WTC11 (cell line): ENCODE measurements around the gene TSSC4. TPM values are rescaled to one million over a fixed set of nuclear protein-coding genes. Genes with fewer than 3 reads are reported as not detected.

ENCODE experiments used
- ATAC-seq: fragments of 200-7000 bp; cut with Tn5 transposase; 2 replicates; pipeline ENCODE4 v1.10.0; 2021; ENCODE audit warnings: mild to moderate bottlenecking, moderate library complexity
- CTCF ChIA-PET: fragments of 300-600 bp; sonication (Branson Sonifier 250); formaldehyde crosslinking; loops from one replicate; lab custom pipeline; 2021; ENCODE audit warnings: antibody characterized with exemption; lab: Charles Lee
- POLR2A ChIA-PET: fragments of 350-600 bp; sonication (Branson Sonifier 250); formaldehyde crosslinking; loops from one replicate; lab custom pipeline; 2021; ENCODE audit warnings: antibody characterized with exemption; lab: Charles Lee
- DNase-seq: peaks from one replicate; pipeline ENCODE4 v3.0.0; 2021; ENCODE audit warnings: low spot score
- H3K27ac Mint-ChIP-seq: 2 replicates; pipeline ENCODE4 v1.8.0; 2021; ENCODE audit warnings: mixed read lengths
- H3K27me3 Mint-ChIP-seq: 2 replicates; pipeline ENCODE4 v1.8.0; 2021; ENCODE audit warnings: low read depth, mild to moderate bottlenecking, moderate library complexity, mixed read lengths
- H3K36me3 Mint-ChIP-seq: 2 replicates; pipeline ENCODE4 v1.8.0; 2021; ENCODE audit warnings: mixed read lengths
- H3K4me1 Mint-ChIP-seq: 2 replicates; pipeline ENCODE4 v1.8.0; 2022; ENCODE audit warnings: mixed read lengths
- H3K4me3 Mint-ChIP-seq: 2 replicates; pipeline ENCODE4 v1.8.0; 2021; ENCODE audit warnings: mild to moderate bottlenecking, moderate library complexity, mixed read lengths
- H3K9me3 Mint-ChIP-seq: 2 replicates; pipeline ENCODE4 v1.8.0; 2021; ENCODE audit warnings: mixed read lengths
- CDX4 ChIP-seq: fragments of 250-450 bp; sonication (Bioruptor Pico); IDR thresholded peaks from 2 replicates; pipeline ENCODE4 v1.9.0; 2021; ENCODE audit warnings: moderate library complexity, mild to moderate bottlenecking, inconsistent platforms, borderline replicate concordance
- ETV6 ChIP-seq: sonication (generic); formaldehyde crosslinking; IDR thresholded peaks from 2 replicates; pipeline ENCODE4 v1.8.1; 2022; ENCODE audit warnings: mild to moderate bottlenecking, missing genetic modification reagents
- FOXJ3 ChIP-seq: sonication (generic); formaldehyde crosslinking; IDR thresholded peaks from 2 replicates; pipeline ENCODE4 v1.9.0; 2021; ENCODE audit warnings: missing genetic modification reagents, mild to moderate bottlenecking, borderline replicate concordance
- FOXP1 ChIP-seq: sonication (generic); formaldehyde crosslinking; IDR thresholded peaks from 2 replicates; pipeline ENCODE4 v1.8.0; 2022; ENCODE audit warnings: missing genetic modification reagents, mild to moderate bottlenecking, moderate library complexity, borderline replicate concordance
- NR3C1 ChIP-seq: sonication (generic); formaldehyde crosslinking; conservative IDR thresholded peaks from 2 replicates; pipeline ENCODE4 v1.8.1; 2023; ENCODE audit warnings: low read depth, mild to moderate bottlenecking, missing genetic modification reagents
- OVOL2 ChIP-seq: fragments of 250-450 bp; sonication (Bioruptor Pico); IDR thresholded peaks from 2 replicates; pipeline ENCODE4 v1.9.0; 2021; ENCODE audit warnings: mild to moderate bottlenecking, borderline replicate concordance
- RORB ChIP-seq: fragments of 250-450 bp; sonication (Bioruptor Pico); IDR thresholded peaks from 2 replicates; pipeline ENCODE4 v1.9.0; 2021; ENCODE audit warnings: mild to moderate bottlenecking
- ZMAT4 ChIP-seq: fragments of 250-450 bp; sonication (Bioruptor Pico); IDR thresholded peaks from 2 replicates; pipeline ENCODE4 v1.9.0; 2021; ENCODE audit warnings: mild to moderate bottlenecking
- ZNF138 ChIP-seq: sonication (generic); formaldehyde crosslinking; conservative IDR thresholded peaks from 2 replicates; pipeline ENCODE4 v1.8.1; 2022; ENCODE audit warnings: mild to moderate bottlenecking, moderate library complexity, missing genetic modification reagents
- ZNF219 ChIP-seq: sonication (generic); formaldehyde crosslinking; IDR thresholded peaks from 2 replicates; pipeline ENCODE4 v1.8.0; 2023; ENCODE audit warnings: missing genetic modification reagents, mild to moderate bottlenecking, borderline replicate concordance
- ZNF317 ChIP-seq: sonication (generic); formaldehyde crosslinking; IDR thresholded peaks from 2 replicates; pipeline ENCODE4 v1.8.1; 2023; ENCODE audit warnings: low read depth, mild to moderate bottlenecking, moderate library complexity, missing genetic modification reagents, borderline replicate concordance
- total RNA-seq: library from RNA; stranded (reverse); gene quantifications from 3 replicates; pipeline ENCODE4 v1.2.3, GENCODE V29; 2021
- TF ChIP-seq, protein P1 (sequence below): fragments of 250-450 bp; sonication (Bioruptor Pico); IDR thresholded peaks from 2 replicates; pipeline ENCODE4 v1.9.0; 2021; ENCODE audit warnings: mild to moderate bottlenecking, borderline replicate concordance
- TF ChIP-seq, protein P2 (sequence below): sonication (generic); formaldehyde crosslinking; IDR thresholded peaks from 2 replicates; pipeline ENCODE4 v1.8.1; 2023; ENCODE audit warnings: mild to moderate bottlenecking, missing genetic modification reagents, borderline replicate concordance
- TF ChIP-seq, protein P3 (sequence below): sonication (generic); formaldehyde crosslinking; IDR thresholded peaks from 2 replicates; pipeline ENCODE4 v1.8.0; 2023; ENCODE audit warnings: missing genetic modification reagents
- TF ChIP-seq, protein P4 (sequence below): sonication (generic); formaldehyde crosslinking; IDR thresholded peaks from 2 replicates; pipeline ENCODE4 v1.8.0; 2022; ENCODE audit warnings: mild to moderate bottlenecking, missing genetic modification reagents

Gene TSSC4
- total RNA-seq, 1 experiment from 2014 or later, result 41.4 TPM

DNA sequence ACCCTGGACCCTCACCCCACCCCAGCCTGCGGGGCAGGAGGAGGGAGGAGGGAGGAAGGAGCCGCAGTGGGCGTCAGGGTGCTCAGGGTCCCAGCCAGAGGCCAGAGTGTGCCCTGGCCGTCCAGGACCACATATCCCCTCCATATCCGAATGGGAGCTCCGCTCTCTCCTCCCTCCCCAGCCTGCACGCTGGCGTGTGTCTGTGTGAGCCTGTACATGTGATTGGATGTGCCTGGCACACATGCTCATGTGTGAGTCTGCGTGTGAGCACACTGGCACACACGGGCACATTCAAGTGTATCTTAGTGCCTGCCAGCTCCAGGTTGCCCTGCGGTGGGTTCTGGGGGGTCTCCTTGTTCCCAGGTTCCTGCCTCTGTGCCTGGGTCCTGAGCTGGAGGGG lies 8.1 kb downstream of the TSSC4 start (continued):
- TF ChIP-seq CDX4, result no peak
- TF ChIP-seq, protein P1, sequence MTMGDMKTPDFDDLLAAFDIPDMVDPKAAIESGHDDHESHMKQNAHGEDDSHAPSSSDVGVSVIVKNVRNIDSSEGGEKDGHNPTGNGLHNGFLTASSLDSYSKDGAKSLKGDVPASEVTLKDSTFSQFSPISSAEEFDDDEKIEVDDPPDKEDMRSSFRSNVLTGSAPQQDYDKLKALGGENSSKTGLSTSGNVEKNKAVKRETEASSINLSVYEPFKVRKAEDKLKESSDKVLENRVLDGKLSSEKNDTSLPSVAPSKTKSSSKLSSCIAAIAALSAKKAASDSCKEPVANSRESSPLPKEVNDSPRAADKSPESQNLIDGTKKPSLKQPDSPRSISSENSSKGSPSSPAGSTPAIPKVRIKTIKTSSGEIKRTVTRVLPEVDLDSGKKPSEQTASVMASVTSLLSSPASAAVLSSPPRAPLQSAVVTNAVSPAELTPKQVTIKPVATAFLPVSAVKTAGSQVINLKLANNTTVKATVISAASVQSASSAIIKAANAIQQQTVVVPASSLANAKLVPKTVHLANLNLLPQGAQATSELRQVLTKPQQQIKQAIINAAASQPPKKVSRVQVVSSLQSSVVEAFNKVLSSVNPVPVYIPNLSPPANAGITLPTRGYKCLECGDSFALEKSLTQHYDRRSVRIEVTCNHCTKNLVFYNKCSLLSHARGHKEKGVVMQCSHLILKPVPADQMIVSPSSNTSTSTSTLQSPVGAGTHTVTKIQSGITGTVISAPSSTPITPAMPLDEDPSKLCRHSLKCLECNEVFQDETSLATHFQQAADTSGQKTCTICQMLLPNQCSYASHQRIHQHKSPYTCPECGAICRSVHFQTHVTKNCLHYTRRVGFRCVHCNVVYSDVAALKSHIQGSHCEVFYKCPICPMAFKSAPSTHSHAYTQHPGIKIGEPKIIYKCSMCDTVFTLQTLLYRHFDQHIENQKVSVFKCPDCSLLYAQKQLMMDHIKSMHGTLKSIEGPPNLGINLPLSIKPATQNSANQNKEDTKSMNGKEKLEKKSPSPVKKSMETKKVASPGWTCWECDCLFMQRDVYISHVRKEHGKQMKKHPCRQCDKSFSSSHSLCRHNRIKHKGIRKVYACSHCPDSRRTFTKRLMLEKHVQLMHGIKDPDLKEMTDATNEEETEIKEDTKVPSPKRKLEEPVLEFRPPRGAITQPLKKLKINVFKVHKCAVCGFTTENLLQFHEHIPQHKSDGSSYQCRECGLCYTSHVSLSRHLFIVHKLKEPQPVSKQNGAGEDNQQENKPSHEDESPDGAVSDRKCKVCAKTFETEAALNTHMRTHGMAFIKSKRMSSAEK (CRISPR knock-in tag), result no peak
- TF ChIP-seq, all 79 proteins: peak for 0

- no peaks in the 10 kb centered on the region for H3K36me3 Mint-ChIP-seq
- no peaks in the 10 kb centered on the region for H3K27me3 Mint-ChIP-seq
- no peak for DNase-seq
- no peak overlapping the region for H3K27ac Mint-ChIP-seq
- H3K4me3 Mint-ChIP-seq, result no peak overlapping the region
- TF ChIP-seq ZNF317 (no peak), RORB (CRISPR knock-in tag) (no peak), ZNF219 (CRISPR knock-in tag) (no peak), OVOL2 (no peak), ZNF138 (no peak), ETV6 (CRISPR knock-in tag) (no peak), ZMAT4 (CRISPR knock-in tag) (no peak), FOXP1 (CRISPR knock-in tag) (no peak), FOXJ3 (no peak), NR3C1 (CRISPR knock-in tag) (no peak)
- TF ChIP-seq, protein P2, sequence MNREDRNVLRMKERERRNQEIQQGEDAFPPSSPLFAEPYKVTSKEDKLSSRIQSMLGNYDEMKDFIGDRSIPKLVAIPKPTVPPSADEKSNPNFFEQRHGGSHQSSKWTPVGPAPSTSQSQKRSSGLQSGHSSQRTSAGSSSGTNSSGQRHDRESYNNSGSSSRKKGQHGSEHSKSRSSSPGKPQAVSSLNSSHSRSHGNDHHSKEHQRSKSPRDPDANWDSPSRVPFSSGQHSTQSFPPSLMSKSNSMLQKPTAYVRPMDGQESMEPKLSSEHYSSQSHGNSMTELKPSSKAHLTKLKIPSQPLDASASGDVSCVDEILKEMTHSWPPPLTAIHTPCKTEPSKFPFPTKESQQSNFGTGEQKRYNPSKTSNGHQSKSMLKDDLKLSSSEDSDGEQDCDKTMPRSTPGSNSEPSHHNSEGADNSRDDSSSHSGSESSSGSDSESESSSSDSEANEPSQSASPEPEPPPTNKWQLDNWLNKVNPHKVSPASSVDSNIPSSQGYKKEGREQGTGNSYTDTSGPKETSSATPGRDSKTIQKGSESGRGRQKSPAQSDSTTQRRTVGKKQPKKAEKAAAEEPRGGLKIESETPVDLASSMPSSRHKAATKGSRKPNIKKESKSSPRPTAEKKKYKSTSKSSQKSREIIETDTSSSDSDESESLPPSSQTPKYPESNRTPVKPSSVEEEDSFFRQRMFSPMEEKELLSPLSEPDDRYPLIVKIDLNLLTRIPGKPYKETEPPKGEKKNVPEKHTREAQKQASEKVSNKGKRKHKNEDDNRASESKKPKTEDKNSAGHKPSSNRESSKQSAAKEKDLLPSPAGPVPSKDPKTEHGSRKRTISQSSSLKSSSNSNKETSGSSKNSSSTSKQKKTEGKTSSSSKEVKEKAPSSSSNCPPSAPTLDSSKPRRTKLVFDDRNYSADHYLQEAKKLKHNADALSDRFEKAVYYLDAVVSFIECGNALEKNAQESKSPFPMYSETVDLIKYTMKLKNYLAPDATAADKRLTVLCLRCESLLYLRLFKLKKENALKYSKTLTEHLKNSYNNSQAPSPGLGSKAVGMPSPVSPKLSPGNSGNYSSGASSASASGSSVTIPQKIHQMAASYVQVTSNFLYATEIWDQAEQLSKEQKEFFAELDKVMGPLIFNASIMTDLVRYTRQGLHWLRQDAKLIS (CRISPR knock-in tag), result no peak
- TF ChIP-seq, protein P3, sequence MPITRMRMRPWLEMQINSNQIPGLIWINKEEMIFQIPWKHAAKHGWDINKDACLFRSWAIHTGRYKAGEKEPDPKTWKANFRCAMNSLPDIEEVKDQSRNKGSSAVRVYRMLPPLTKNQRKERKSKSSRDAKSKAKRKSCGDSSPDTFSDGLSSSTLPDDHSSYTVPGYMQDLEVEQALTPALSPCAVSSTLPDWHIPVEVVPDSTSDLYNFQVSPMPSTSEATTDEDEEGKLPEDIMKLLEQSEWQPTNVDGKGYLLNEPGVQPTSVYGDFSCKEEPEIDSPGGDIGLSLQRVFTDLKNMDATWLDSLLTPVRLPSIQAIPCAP (CRISPR knock-in tag), result no peak
- TF ChIP-seq, protein P4, sequence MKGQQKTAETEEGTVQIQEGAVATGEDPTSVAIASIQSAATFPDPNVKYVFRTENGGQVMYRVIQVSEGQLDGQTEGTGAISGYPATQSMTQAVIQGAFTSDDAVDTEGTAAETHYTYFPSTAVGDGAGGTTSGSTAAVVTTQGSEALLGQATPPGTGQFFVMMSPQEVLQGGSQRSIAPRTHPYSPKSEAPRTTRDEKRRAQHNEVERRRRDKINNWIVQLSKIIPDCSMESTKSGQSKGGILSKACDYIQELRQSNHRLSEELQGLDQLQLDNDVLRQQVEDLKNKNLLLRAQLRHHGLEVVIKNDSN (CRISPR knock-in tag), result no peak
- no peaks in the 10 kb centered on the region for H3K9me3 Mint-ChIP-seq
- ATAC-seq, result no peak
- POLR2A ChIA-PET, result no interaction called here
- CTCF ChIA-PET, result interaction anchor here (0.5 to 2.7 kb wide), 4 partner anchors 8 to 576 kb away, joined by 3 to 22 read pairs (median 8); partner anchors contain the start of gene TSSC4
- no peaks in the 10 kb centered on the region for H3K4me1 Mint-ChIP-seq
These were observed 8.6 kb downstream of the TSSC4 start for GRCh38 chr11:2409126-2409525.
